Neural cell (in vitro differentiated cells): Measurements from ENCODE around the gene IFNL3. TPM values are rescaled to one million over a fixed set of nuclear protein-coding genes. Genes with fewer than 3 reads are reported as not detected.

Source experiments
- H2AFZ ChIP-seq: fragments of 200-600, 300-800 bp; sonication (generic), shearing (Covaris generic); 2 replicates; pipeline ENCODE4 v1.6.0; 2014; ENCODE audit warnings: low read depth, mild to moderate bottlenecking, antibody characterized with exemption, low read length, moderate library complexity
- H3F3A ChIP-seq: fragments of 200-600 bp; shearing (Covaris generic); 2 replicates; pipeline ENCODE4 v1.6.1; 2016; ENCODE audit warnings: mild to moderate bottlenecking, moderate library complexity, mixed read lengths, antibody characterized with exemption, low read length; ENCODE audit not compliant: insufficient read depth, poor library complexity, severe bottlenecking
- H3K27ac ChIP-seq: fragments of 200-600, 300-800 bp; sonication (generic), shearing (Covaris generic); 2 replicates; pipeline ENCODE4 v1.5.1; 2014; ENCODE audit warnings: mild to moderate bottlenecking, low read length, moderate library complexity
- H3K27me3 ChIP-seq: fragments of 300-800, 200-600 bp; sonication (generic), shearing (Covaris generic); 2 replicates; pipeline ENCODE4 v1.6.0; 2014; ENCODE audit warnings: mild to moderate bottlenecking, low read depth, low read length, moderate library complexity; ENCODE audit not compliant: insufficient read depth
- H3K36me3 ChIP-seq: fragments of 300-800, 200-600 bp; sonication (generic), shearing (Covaris generic); 2 replicates; pipeline ENCODE4 v1.5.1; 2014; ENCODE audit warnings: mild to moderate bottlenecking, antibody characterized with exemption, low read length, moderate library complexity; ENCODE audit not compliant: insufficient read depth
- H3K4me2 ChIP-seq: fragments of 300-800, 200-600 bp; sonication (generic), shearing (Covaris generic); 2 replicates; pipeline ENCODE4 v1.6.0; 2014; ENCODE audit warnings: mild to moderate bottlenecking, low read length
- H3K4me3 ChIP-seq: fragments of 300-800, 200-600 bp; sonication (generic), shearing (Covaris generic); 2 replicates; pipeline ENCODE4 v1.5.1; 2014; ENCODE audit warnings: mild to moderate bottlenecking, low read length, moderate library complexity
- H3K79me2 ChIP-seq: fragments of 200-600 bp; shearing (Covaris generic); replicated peaks from 2 replicates; pipeline ENCODE4 v1.6.0; 2014; ENCODE audit warnings: mild to moderate bottlenecking, low read length, moderate library complexity; ENCODE audit not compliant: insufficient read depth
- H3K9ac ChIP-seq: fragments of 300-800, 200-600 bp; sonication (generic), shearing (Covaris generic); 2 replicates; pipeline ENCODE4 v1.6.1; 2016; ENCODE audit warnings: mild to moderate bottlenecking, low read length, mixed read lengths
- H3K9me2 ChIP-seq: fragments of 200-600 bp; shearing (Covaris generic); 2 replicates; pipeline ENCODE4 v1.6.1; 2016; ENCODE audit warnings: mild to moderate bottlenecking, low read length, mixed read lengths; ENCODE audit not compliant: insufficient read depth
- H3K9me3 ChIP-seq: fragments of 200-600, 300-800 bp; sonication (generic), shearing (Covaris generic); 2 replicates; pipeline ENCODE4 v1.6.1; 2016; ENCODE audit warnings: mild to moderate bottlenecking, mixed run types, low read length, moderate library complexity, mixed read lengths
- H4K20me1 ChIP-seq: fragments of 200-600 bp; shearing (Covaris generic); 2 replicates; pipeline ENCODE4 v1.6.1; 2016; ENCODE audit warnings: mild to moderate bottlenecking, mixed run types; ENCODE audit not compliant: insufficient read depth
- EP300 ChIP-seq: fragments of 450-650 bp; conservative IDR thresholded peaks from 2 replicates; pipeline ENCODE4 v1.6.1; 2014; ENCODE audit warnings: antibody characterized with exemption, mild to moderate bottlenecking, moderate library complexity; ENCODE audit not compliant: poor library complexity, severe bottlenecking
- EZH2 ChIP-seq: fragments of 200-600, 300-800 bp; shearing (Covaris generic), sonication (generic); IDR thresholded peaks from 2 replicates; pipeline ENCODE4 v1.6.1; 2014; ENCODE audit warnings: antibody characterized with exemption, low read length, borderline replicate concordance, mild to moderate bottlenecking; ENCODE audit not compliant: insufficient read depth, poor library complexity, severe bottlenecking
- MXI1 ChIP-seq: fragments of 450-650 bp; conservative IDR thresholded peaks from 2 replicates; pipeline ENCODE4 v1.6.1; 2014; ENCODE audit warnings: antibody characterized with exemption, mild to moderate bottlenecking; ENCODE audit not compliant: poor library complexity, severe bottlenecking
- POLR2AphosphoS5 ChIP-seq: IDR thresholded peaks from 2 replicates; pipeline ENCODE4 v1.6.1; 2012
- RAD21 ChIP-seq: fragments of 450-650 bp; conservative IDR thresholded peaks from 2 replicates; pipeline ENCODE4 v1.6.1; 2014; ENCODE audit warnings: antibody characterized with exemption, mild to moderate bottlenecking, moderate library complexity
- SMC3 ChIP-seq: fragments of 450-650 bp; conservative IDR thresholded peaks from 2 replicates; pipeline ENCODE4 v1.6.1; 2014; ENCODE audit warnings: antibody characterized with exemption, mild to moderate bottlenecking, moderate library complexity; ENCODE audit not compliant: poor library complexity
- TAF1 ChIP-seq: IDR thresholded peaks from 2 replicates; pipeline ENCODE4 v1.6.1; 2012; ENCODE audit warnings: low read depth
- polyA plus RNA-seq: library from polyadenylated mRNA; depleted of rRNA; stranded (reverse); fragments of >200 nt; gene quantifications from 2 replicates; pipeline ENCODE4 v1.2.3, GENCODE V29; 2014
- TF ChIP-seq, protein P1 (sequence below): IDR thresholded peaks from 2 replicates; pipeline ENCODE4 v1.6.1; 2012; ENCODE audit warnings: borderline replicate concordance
- TF ChIP-seq, protein P2 (sequence below): fragments of 450-650 bp; IDR thresholded peaks from 2 replicates; pipeline ENCODE4 v1.5.1; 2014; ENCODE audit warnings: antibody characterized with exemption, mild to moderate bottlenecking, moderate library complexity; ENCODE audit not compliant: poor library complexity, severe bottlenecking

IFNL3 gene
- polyA plus RNA-seq, 1 donor from 2014 or later: not detected

DNA sequence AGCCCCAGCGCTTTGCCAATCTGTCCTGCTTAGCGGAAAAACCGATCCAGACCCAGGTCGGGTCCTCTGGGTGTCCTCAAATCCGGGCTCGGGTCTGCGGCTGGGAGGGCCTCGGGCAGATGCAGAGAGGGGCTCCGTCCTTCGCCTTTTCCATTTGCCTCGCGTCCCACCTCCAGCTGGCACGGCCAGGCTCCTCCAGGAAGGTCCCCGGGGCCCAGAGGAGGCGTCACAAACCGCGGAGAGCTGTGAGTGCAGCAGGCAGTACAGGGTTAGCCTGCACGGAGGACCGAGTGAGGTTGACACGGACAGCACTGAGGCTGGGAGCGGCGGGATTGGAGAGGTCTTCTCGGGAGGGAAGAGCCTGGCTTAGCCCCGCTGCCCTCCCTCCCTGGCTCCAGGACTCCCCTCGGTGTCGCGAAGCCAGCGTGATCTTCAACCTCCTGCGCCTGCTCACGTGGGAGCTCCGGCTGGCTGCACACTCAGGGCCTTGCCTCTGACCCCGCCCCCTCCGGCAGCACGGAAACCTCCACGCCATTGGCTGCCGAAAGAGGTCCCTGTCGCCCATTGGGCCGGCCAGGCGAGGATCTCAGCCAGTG is 20.6 kb upstream of the IFNL3 start:
- Histone ChIP-seq H4K20me1 (no peaks in the 10 kb centered on the region), H3K27me3 (peaks cover 43% of the 10 kb centered on the region), H3K4me3 (no peak overlapping the region), H3K27ac (no peak overlapping the region), H3K79me2 (no peaks in the 10 kb centered on the region), H3K9me3 (no peaks in the 10 kb centered on the region), H3K4me2 (no peak overlapping the region), H2AFZ (no peak overlapping the region), H3F3A (no peaks in the 10 kb centered on the region), H3K36me3 (no peaks in the 10 kb centered on the region), H3K9ac (no peak overlapping the region), H3K9me2 (no peaks in the 10 kb centered on the region)
- TF ChIP-seq, protein P1, sequence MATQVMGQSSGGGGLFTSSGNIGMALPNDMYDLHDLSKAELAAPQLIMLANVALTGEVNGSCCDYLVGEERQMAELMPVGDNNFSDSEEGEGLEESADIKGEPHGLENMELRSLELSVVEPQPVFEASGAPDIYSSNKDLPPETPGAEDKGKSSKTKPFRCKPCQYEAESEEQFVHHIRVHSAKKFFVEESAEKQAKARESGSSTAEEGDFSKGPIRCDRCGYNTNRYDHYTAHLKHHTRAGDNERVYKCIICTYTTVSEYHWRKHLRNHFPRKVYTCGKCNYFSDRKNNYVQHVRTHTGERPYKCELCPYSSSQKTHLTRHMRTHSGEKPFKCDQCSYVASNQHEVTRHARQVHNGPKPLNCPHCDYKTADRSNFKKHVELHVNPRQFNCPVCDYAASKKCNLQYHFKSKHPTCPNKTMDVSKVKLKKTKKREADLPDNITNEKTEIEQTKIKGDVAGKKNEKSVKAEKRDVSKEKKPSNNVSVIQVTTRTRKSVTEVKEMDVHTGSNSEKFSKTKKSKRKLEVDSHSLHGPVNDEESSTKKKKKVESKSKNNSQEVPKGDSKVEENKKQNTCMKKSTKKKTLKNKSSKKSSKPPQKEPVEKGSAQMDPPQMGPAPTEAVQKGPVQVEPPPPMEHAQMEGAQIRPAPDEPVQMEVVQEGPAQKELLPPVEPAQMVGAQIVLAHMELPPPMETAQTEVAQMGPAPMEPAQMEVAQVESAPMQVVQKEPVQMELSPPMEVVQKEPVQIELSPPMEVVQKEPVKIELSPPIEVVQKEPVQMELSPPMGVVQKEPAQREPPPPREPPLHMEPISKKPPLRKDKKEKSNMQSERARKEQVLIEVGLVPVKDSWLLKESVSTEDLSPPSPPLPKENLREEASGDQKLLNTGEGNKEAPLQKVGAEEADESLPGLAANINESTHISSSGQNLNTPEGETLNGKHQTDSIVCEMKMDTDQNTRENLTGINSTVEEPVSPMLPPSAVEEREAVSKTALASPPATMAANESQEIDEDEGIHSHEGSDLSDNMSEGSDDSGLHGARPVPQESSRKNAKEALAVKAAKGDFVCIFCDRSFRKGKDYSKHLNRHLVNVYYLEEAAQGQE: no peak
- no peak for TF ChIP-seq EP300
- TF ChIP-seq TAF1: no peak
- TF ChIP-seq EZH2: no peak
- TF ChIP-seq, protein P2, sequence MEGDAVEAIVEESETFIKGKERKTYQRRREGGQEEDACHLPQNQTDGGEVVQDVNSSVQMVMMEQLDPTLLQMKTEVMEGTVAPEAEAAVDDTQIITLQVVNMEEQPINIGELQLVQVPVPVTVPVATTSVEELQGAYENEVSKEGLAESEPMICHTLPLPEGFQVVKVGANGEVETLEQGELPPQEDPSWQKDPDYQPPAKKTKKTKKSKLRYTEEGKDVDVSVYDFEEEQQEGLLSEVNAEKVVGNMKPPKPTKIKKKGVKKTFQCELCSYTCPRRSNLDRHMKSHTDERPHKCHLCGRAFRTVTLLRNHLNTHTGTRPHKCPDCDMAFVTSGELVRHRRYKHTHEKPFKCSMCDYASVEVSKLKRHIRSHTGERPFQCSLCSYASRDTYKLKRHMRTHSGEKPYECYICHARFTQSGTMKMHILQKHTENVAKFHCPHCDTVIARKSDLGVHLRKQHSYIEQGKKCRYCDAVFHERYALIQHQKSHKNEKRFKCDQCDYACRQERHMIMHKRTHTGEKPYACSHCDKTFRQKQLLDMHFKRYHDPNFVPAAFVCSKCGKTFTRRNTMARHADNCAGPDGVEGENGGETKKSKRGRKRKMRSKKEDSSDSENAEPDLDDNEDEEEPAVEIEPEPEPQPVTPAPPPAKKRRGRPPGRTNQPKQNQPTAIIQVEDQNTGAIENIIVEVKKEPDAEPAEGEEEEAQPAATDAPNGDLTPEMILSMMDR: no peak
- no peak for TF ChIP-seq POLR2AphosphoS5
- no peak for TF ChIP-seq RAD21
- no peak for TF ChIP-seq SMC3
- no peak for TF ChIP-seq MXI1

DNA sequence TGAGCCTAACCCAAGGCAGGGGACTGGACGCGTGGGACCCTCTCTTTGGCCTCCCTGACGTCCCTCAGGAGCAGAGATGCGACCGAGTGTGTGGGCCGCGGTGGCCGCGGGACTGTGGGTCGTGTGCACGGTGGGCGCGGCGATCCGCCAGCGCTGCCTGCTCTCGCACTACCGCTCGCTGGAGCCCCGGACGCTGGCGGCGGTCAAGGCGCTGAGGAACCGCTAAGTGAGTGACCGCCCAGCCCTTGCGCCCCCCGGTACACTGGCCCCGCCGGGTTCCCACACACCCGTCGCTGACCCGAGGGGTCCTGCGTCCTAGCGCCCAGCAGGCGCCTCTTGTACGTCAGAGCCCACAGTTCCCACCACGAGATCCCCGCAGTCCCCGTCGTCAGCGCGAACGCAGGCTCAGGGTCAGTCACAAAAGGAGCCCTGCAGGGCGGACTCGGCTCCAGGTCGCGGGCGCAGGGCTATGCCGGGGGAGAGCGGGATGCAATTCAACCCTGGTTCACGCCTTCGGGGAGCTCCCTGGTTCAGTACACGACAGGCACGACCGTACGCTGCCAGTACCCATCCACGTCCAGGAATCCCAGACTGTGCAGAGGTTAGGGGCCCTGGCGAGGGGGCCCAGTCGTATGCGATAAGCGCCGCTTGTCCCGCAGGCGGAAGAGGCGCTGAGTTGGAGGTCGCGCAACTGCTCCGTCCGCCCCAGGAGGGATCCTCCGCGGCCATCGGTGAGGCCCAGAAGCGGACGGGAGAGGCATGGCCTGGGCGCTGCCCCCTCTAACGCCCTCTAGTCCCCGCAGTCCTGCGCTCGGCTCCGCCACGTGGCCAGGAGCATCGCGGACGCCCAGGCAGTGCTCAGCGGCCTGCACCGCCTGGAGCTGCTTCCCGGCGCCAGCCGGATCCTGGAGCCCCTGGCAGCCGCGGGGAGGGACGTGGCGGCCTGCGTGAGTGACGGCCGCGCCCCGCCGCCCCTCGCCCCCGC is 19.8 kb upstream of the IFNL3 start:
- no peaks in the 10 kb centered on the region for H4K20me1 ChIP-seq
- H3K9me3 ChIP-seq: no peaks in the 10 kb centered on the region
- H2AFZ ChIP-seq: no peak overlapping the region
- TF ChIP-seq, protein P2: no peak
- no peak for TF ChIP-seq SMC3
- TF ChIP-seq EZH2: no peak
- TF ChIP-seq MXI1: no peak
- no peak for TF ChIP-seq TAF1
- TF ChIP-seq, protein P1: no peak
- TF ChIP-seq EP300: no peak
- no peaks in the 10 kb centered on the region for H3K36me3 ChIP-seq
- H3F3A ChIP-seq: no peaks in the 10 kb centered on the region
- no peak overlapping the region for H3K4me2 ChIP-seq
- H3K79me2 ChIP-seq: no peaks in the 10 kb centered on the region
- no peak overlapping the region for H3K9ac ChIP-seq
- no peak overlapping the region for H3K27ac ChIP-seq
- H3K9me2 ChIP-seq: no peaks in the 10 kb centered on the region
- peaks cover 43% of the 10 kb centered on the region for H3K27me3 ChIP-seq
- peak overlapping the region; percentile 35 for H3K4me3 ChIP-seq
